Osteoblast (primary cell): ENCODE data around the gene YTHDC1. TPM values are rescaled to one million over a fixed set of nuclear protein-coding genes. Genes with fewer than 3 reads are reported as not detected.

Experiments used
- DNase-seq: peaks from one replicate; pipeline ENCODE4 v3.0.0; 2011; ENCODE audit warnings: low spot score, mixed read lengths; ENCODE audit not compliant: insufficient read length; ENCODE audit errors: missing footprints
- H2AFZ ChIP-seq: 2 replicates; pipeline ENCODE4 v1.6.0; 2011; ENCODE audit warnings: mild to moderate bottlenecking, low read length
- H3K27ac ChIP-seq: 2 replicates; pipeline ENCODE4 v1.5.1; 2011; ENCODE audit warnings: mild to moderate bottlenecking, low read depth, low read length, moderate library complexity
- H3K27me3 ChIP-seq: 2 replicates; pipeline ENCODE4 v1.6.0; 2012; ENCODE audit warnings: mild to moderate bottlenecking, control low read depth, inconsistent platforms, low read length, moderate library complexity; ENCODE audit not compliant: insufficient read depth
- H3K36me3 ChIP-seq: 2 replicates; pipeline ENCODE4 v1.5.1; 2011; ENCODE audit warnings: mild to moderate bottlenecking, low read length, control low read depth, moderate library complexity; ENCODE audit not compliant: insufficient read depth
- H3K4me1 ChIP-seq: 2 replicates; pipeline ENCODE4 v1.5.1; 2011; ENCODE audit warnings: mild to moderate bottlenecking, low read length, control low read depth, moderate library complexity; ENCODE audit not compliant: insufficient read depth
- H3K4me2 ChIP-seq: 2 replicates; pipeline ENCODE4 v1.6.0; 2011; ENCODE audit warnings: mild to moderate bottlenecking, low read length; ENCODE audit not compliant: insufficient read depth
- H3K4me3 ChIP-seq: fragments of 200-600 bp; sonication (generic); 3 replicates; pipeline ENCODE4 v1.5.1; 2012; ENCODE audit warnings: mild to moderate bottlenecking, low read length, inconsistent platforms; ENCODE audit not compliant: insufficient read depth
- H3K79me2 ChIP-seq: 2 replicates; pipeline ENCODE4 v1.6.0; 2012; ENCODE audit warnings: mild to moderate bottlenecking, low read length, control low read depth, inconsistent platforms; ENCODE audit not compliant: insufficient read depth
- H3K9me3 ChIP-seq: 2 replicates; pipeline ENCODE4 v1.5.1; 2011; ENCODE audit warnings: low read depth, low read length, control low read depth
- H4K20me1 ChIP-seq: 2 replicates; pipeline ENCODE4 v1.6.0; 2012; ENCODE audit warnings: mild to moderate bottlenecking, low read length, control low read depth; ENCODE audit not compliant: insufficient read depth
- CTCF ChIP-seq: IDR thresholded peaks from 2 replicates; pipeline ENCODE4 v1.5.1; 2011; ENCODE audit warnings: mild to moderate bottlenecking, low read depth, low read length, moderate library complexity; ENCODE audit errors: extremely low read depth
- total RNA-seq: library from RNA; depleted of rRNA; stranded (reverse); fragments of >200 nt; gene quantifications from 2 replicates; pipeline ENCODE4 v1.2.3, GENCODE V29; 2012

Gene YTHDC1
- total RNA-seq, 1 donor, result 40.2 TPM

- TF ChIP-seq CTCF, result no peak
- no peak overlapping the region for H3K4me3 ChIP-seq
- H3K27me3 ChIP-seq, result peaks cover 2% of the 10 kb centered on the region
- no peak overlapping the region for H2AFZ ChIP-seq
- H3K4me1 ChIP-seq, result no peaks in the 10 kb centered on the region
- no peaks in the 10 kb centered on the region for H3K36me3 ChIP-seq
- no peak for DNase-seq
- H3K9me3 ChIP-seq, result no peaks in the 10 kb centered on the region
- H4K20me1 ChIP-seq, result no peaks in the 10 kb centered on the region
- H3K79me2 ChIP-seq, result no peaks in the 10 kb centered on the region
- no peak overlapping the region for H3K4me2 ChIP-seq
- no peak overlapping the region for H3K27ac ChIP-seq
Measured at GRCh38 chr4:68383115-68383514, 33.2 kb upstream of the YTHDC1 start.

DNA sequence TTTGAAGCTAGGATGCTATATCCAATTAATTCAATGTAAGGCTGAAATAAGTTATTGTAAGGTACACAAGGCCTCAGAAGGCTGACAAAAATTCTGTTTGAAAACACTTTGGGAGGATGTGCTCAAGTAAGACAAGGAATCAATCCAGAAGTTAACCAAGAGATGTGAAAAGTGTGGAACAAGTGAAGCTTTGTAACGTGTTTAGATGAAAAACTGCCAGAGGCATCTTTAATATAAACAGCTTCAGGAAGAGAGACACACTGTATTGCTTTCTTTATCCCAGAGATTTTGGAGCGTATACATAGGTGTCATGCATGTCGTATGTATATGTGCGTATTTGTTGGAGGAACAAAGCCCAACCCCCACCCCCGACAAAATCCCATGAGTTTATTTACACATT, 28.3 kb upstream of the YTHDC1 start:
- Histone ChIP-seq H3K27ac (no peak overlapping the region), H3K4me3 (no peak overlapping the region), H3K79me2 (no peaks in the 10 kb centered on the region), H3K9me3 (no peaks in the 10 kb centered on the region), H4K20me1 (no peaks in the 10 kb centered on the region), H2AFZ (no peak overlapping the region), H3K27me3 (no peaks in the 10 kb centered on the region), H3K36me3 (no peaks in the 10 kb centered on the region), H3K4me2 (no peak overlapping the region), H3K4me1 (peaks cover 8% of the 10 kb centered on the region)
- no peak for TF ChIP-seq CTCF
- no peak for DNase-seq

- peak; percentile 86 for TF ChIP-seq CTCF
- H3K36me3 ChIP-seq, result no peaks in the 10 kb centered on the region
- H3K27me3 ChIP-seq, result no peaks in the 10 kb centered on the region
- peak; percentile 84 for DNase-seq
- peak overlapping the region; percentile 41 for H3K4me3 ChIP-seq
- H4K20me1 ChIP-seq, result no peaks in the 10 kb centered on the region
- no peaks in the 10 kb centered on the region for H3K9me3 ChIP-seq
- H3K79me2 ChIP-seq, result no peaks in the 10 kb centered on the region
- H3K4me1 ChIP-seq, result peaks cover 19% of the 10 kb centered on the region
- H3K4me2 ChIP-seq, result peak overlapping the region; percentile 73
- no peak overlapping the region for H3K27ac ChIP-seq
- H2AFZ ChIP-seq, result peak overlapping the region; percentile 73
Measured at GRCh38 chr4:68375667-68376559, 26.0 kb upstream of the YTHDC1 start.

GRCh38 chr4:68373513-68373912, 23.6 kb upstream of the YTHDC1 start:
- Histone ChIP-seq H3K27ac (no peak overlapping the region), H3K27me3 (no peaks in the 10 kb centered on the region), H3K36me3 (no peaks in the 10 kb centered on the region), H3K9me3 (no peaks in the 10 kb centered on the region), H3K4me3 (peak overlapping the region; percentile 54), H4K20me1 (no peaks in the 10 kb centered on the region), H3K4me1 (peaks cover 27% of the 10 kb centered on the region), H3K79me2 (no peaks in the 10 kb centered on the region), H3K4me2 (peak overlapping the region; percentile 72), H2AFZ (peak overlapping the region; percentile 86)
- peak; percentile 87 for DNase-seq
- no peak for TF ChIP-seq CTCF
